Activated T-cell treated with anti-CD3 and anti-CD28 coated beads, Interleukin-2, amount 50 U/mL, for 24 hours (primary cell): ENCODE results near the gene DDX41.
A peak's percentile ranks its signal among the peaks of the same experiment; 100 is the strongest.

Experiments used
- DNase-seq: peaks from one replicate; pipeline ENCODE4 v3.0.0-alpha.2; 2020
- H3K27ac Mint-ChIP-seq: 2 replicates; pipeline ENCODE4 v1.8.0; 2020; ENCODE audit warnings: mild to moderate bottlenecking, mixed read lengths
- H3K27me3 Mint-ChIP-seq: 2 replicates; pipeline ENCODE4 v1.8.0; 2020; ENCODE audit warnings: mixed read lengths
- H3K36me3 Mint-ChIP-seq: 2 replicates; pipeline ENCODE4 v1.8.0; 2020; ENCODE audit warnings: low read depth, mixed read lengths
- H3K4me1 Mint-ChIP-seq: 2 replicates; pipeline ENCODE4 v1.8.0; 2020; ENCODE audit warnings: low read depth, mixed read lengths
- H3K4me3 Mint-ChIP-seq: 2 replicates; pipeline ENCODE4 v1.8.0; 2020; ENCODE audit warnings: mild to moderate bottlenecking, moderate library complexity, mixed read lengths
- H3K9me3 Mint-ChIP-seq: 2 replicates; pipeline ENCODE4 v1.8.0; 2020; ENCODE audit warnings: mixed read lengths

The DDX41 gene

DNA sequence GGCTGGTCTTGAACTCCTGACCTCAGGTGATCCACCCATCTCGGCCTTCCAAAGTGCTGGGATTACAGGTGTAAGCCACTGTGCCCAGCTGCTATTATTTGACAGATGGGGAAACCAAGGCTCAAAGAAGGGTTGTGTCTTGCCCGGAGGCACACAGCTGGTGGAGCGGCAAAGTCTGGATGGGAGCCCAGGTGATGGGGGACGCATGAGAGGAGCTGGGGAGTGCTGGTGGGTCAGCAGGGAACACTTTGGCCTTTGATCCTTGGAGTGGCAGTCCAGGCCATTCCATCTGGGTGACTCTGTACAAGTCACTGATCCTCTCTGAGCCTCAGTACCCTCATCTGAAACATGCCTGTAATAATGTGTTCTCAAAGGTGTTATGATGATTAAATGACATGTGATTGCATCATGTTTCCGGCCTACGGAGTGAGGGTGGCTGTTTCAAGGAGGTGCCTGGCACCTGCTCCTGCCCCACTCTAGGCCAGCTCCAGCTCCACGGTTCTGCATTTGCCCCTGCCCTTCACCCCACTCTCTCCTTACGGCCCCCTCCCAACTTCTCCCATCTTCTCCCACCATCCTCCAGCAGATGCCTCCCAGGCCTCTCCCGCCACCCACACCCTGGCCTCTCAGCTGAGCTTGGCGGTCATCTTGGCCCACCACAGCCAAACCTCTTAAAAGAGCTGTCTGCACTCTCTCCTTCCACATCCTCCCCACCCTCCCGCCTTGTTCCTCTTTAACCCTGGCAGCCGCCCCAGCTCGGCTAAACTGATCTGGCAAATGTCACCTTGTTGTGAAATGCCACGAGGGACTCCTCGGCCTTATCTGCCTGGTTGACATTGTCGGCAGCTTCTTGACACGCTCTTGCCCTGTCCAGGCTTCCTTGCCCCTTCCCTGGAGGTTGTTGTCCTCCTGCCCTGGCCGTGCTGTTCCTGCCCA, 37.8 kb downstream of the DDX41 start:
- peak; percentile 63 for DNase-seq
- Mint-ChIP-seq H3K27me3 (peaks cover 3% of the 10 kb centered on the region), H3K4me3 (peak overlapping the region; percentile 26), H3K9me3 (no peaks in the 10 kb centered on the region), H3K27ac (peak overlapping the region; percentile 96), H3K36me3 (peaks cover 9% of the 10 kb centered on the region), H3K4me1 (peaks cover 52% of the 10 kb centered on the region)

DNA sequence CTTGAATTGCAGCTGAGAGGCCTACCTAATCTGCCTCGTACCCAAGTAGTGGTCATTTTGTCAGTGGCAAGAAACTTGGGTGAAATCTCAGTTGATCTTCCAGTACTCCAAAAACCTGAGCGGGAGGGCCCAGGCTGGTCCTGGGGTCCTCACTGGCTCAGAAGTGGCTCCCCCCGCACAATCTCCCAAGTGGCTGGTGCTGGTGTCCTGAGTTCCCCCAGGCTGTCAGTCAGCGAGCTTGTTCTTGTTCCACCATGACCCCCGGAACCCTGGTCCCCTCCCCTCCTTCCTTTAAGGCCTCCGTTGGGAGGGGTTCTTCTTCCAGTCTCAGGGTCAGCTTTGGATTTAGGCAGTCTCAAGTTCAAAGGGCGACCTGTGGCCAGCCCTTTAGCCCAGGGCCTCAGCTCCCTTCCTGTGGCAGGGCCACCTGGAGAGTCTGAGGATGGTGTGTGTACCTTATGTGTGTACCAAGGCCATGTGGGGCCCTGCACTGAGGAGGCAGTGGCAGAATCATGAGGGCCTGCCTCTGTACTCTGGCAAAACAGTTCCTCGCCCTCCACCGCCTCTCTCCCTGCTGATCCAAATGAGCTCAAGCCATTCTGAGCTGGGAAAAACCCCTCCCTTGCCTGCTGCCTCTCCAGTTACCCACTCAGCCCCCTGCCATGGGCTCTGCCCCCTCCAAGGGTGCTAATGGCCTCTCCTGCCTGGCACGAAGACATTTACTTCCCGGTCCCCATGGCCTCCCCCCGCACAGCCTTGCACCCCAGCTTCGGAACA, 38.9 kb downstream of the DDX41 start:
- Mint-ChIP-seq H3K27ac (peak overlapping the region; percentile 96), H3K36me3 (peaks cover 4% of the 10 kb centered on the region), H3K27me3 (peaks cover 5% of the 10 kb centered on the region)

GRCh38 chr5:177476531-177477233, 40.1 kb downstream of the DDX41 start:
- H3K36me3 Mint-ChIP-seq, result peaks cover 8% of the 10 kb centered on the region
- H3K27ac Mint-ChIP-seq, result peak overlapping the region; percentile 57
- peaks cover 59% of the 10 kb centered on the region for H3K4me1 Mint-ChIP-seq
- no peaks in the 10 kb centered on the region for H3K9me3 Mint-ChIP-seq
- no peak overlapping the region for H3K4me3 Mint-ChIP-seq
- DNase-seq, result no peak
- peaks cover 5% of the 10 kb centered on the region for H3K27me3 Mint-ChIP-seq

More for the DNA sequence above, 38.9 kb downstream of the DDX41 start:
- no peaks in the 10 kb centered on the region for H3K9me3 Mint-ChIP-seq
- DNase-seq, result no peak
- no peak overlapping the region for H3K4me3 Mint-ChIP-seq
- peaks cover 54% of the 10 kb centered on the region for H3K4me1 Mint-ChIP-seq

DNA sequence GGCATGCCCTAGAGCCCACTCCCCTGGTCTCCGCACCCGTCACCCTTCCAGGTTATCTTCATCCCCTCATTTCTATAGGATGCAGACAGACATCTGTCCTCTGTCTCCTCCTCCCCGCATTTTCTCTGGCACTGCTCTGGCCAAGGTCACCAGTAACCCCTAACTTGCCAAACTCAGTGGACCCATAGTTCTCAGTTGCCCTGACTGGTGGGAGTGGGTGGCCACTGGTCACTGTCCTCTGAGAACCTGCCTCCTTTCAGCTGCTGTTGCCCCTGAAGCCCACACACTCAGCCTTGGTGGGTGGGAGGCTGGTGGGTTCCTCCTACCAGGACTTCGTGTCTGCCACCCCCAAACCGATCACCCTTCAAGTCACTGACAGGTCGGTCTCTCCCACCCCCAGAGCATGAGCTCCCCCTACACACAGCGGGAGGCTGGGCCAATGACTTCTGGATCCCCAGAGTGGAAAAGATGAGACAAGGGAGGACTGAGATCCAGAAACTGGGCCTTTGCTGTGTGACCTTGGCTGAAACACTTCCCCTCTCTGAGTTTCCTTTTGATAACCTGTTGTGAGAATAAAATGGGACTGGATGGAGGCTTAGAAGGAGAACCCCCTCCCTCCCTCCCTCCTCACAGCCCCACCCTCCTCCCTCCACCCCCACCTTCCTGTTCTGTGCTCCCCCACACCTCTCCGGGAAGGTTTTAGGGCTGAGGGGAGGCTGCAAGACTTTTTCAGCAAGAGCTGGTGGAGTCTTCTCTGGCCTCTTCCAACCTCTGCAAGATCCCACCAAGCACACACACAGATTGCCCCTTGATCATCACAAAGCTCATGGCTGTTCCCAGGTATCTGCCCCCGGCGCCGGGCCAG, 41.0 kb downstream of the DDX41 start:
- H3K4me1 Mint-ChIP-seq, result peaks cover 66% of the 10 kb centered on the region
- DNase-seq, result no peak

DNA sequence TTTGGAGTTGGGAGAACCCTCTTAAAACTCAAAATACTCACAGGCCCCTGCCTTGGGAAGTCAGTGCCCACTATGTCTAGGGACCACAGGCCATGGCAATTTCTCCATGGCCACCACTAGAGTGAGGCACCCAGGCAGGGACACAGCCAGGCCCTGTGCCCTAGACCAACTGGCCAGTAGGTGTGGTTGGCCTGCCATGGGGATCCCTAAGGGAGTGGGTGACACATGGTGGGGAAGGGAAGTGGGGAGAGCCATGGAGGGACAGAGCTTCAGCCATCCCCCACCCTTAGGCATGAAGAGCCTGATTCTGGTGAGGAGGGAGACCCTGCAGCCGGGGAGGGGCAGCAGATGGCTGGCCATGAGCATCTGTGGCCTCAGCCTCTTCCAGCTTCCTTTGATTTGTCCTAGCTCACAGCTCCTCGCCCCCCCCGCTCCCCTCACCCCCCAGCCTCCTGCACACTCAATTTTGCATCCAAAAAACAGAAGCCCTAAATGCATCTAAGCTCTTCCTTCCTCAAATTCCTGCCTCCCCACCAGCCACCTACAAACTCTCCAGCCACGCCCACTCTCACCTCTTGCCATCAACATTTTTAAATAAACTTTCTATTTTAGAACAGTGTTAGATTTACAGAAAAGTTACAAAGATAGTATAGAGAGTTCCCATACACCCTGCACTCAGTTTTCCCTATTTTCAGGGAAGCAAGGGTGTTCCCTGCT, 41.8 kb downstream of the DDX41 start:
- peak overlapping the region; percentile 72 for H3K4me3 Mint-ChIP-seq
- no peaks in the 10 kb centered on the region for H3K9me3 Mint-ChIP-seq
- H3K4me1 Mint-ChIP-seq, result peaks cover 69% of the 10 kb centered on the region
- DNase-seq, result no peak
- H3K27ac Mint-ChIP-seq, result peak overlapping the region; percentile 62
- H3K36me3 Mint-ChIP-seq, result peaks cover 16% of the 10 kb centered on the region
- H3K27me3 Mint-ChIP-seq, result peaks cover 5% of the 10 kb centered on the region

More for the DNA sequence above, 41.0 kb downstream of the DDX41 start:
- Mint-ChIP-seq H3K27ac (peak overlapping the region; percentile 62), H3K27me3 (peaks cover 5% of the 10 kb centered on the region), H3K4me3 (peak overlapping the region; percentile 5), H3K36me3 (peaks cover 10% of the 10 kb centered on the region), H3K9me3 (no peaks in the 10 kb centered on the region)

GRCh38 chr5:177474002-177474476, 42.7 kb downstream of the DDX41 start:
- peaks cover 60% of the 10 kb centered on the region for H3K4me1 Mint-ChIP-seq
- no peak for DNase-seq
- H3K36me3 Mint-ChIP-seq, result peaks cover 20% of the 10 kb centered on the region
- H3K4me3 Mint-ChIP-seq, result peak overlapping the region; percentile 72
- H3K27ac Mint-ChIP-seq, result peak overlapping the region; percentile 50
- peaks cover 5% of the 10 kb centered on the region for H3K27me3 Mint-ChIP-seq
- H3K9me3 Mint-ChIP-seq, result no peaks in the 10 kb centered on the region

- no peaks in the 10 kb centered on the region for H3K9me3 Mint-ChIP-seq
- peaks cover 5% of the 10 kb centered on the region for H3K27me3 Mint-ChIP-seq
- H3K27ac Mint-ChIP-seq, result peak within 1 kb of the TSS; percentile 82
- DNase-seq, result no peak
- H3K4me3 Mint-ChIP-seq, result peak within 1 kb of the TSS; percentile 78
- H3K36me3 Mint-ChIP-seq, result peaks cover 20% of the 10 kb centered on the region
- peaks cover 54% of the 10 kb centered on the region for H3K4me1 Mint-ChIP-seq
Measured at GRCh38 chr5:177473443-177474001, 43.2 kb downstream of the DDX41 start, which contains the start of gene DBN1. TSS of gene DBN1 (minus strand) at chr5:177473634. CDS start at chr5:177473521, 113 bp downstream.

GRCh38 chr5:177472460-177473442, 44.0 kb downstream of the DDX41 start:
- Mint-ChIP-seq H3K4me1 (peaks cover 48% of the 10 kb centered on the region), H3K36me3 (peaks cover 25% of the 10 kb centered on the region), H3K4me3 (peak overlapping the region; percentile 78), H3K27ac (peak overlapping the region; percentile 82), H3K27me3 (peaks cover 5% of the 10 kb centered on the region), H3K9me3 (no peaks in the 10 kb centered on the region)
- peak; percentile 80 for DNase-seq

DNA sequence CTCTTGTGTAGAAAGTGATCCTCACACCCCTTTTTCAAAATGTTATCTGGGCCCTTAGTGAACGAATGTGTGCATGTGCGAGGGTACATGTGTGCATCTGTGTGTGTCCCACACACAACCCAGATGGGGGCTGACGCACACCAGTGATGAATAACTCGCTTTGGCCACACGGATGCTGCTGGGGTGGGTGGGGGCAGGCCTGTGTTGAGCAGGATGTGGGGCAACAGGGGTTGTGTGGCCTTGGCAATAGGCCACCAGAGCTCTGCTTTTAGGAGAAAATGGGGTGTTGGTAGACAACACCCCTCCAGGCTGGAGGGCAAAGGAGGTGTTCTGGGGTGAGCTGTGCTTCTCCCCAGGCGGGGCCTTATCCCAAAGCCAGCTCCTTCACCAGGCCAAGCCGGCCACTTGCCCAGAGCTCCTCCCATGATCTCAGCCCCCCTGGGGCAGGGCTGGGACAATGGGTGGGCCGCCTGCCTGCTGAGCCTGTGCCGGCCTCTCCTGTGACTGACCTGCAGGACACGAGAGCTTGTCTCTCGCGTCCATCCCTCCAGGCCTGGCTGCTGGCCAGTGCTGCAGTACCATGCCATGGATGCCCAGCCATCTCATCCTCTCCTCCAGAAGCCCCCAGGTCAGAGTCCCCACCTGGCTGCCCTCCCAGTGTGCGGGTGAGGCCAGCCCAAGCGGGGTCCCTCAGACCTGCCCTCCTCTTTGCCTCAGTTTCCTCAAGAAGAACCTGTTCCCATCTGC, 45.0 kb downstream of the DDX41 start:
- Mint-ChIP-seq H3K36me3 (peaks cover 33% of the 10 kb centered on the region), H3K27me3 (peaks cover 5% of the 10 kb centered on the region), H3K4me1 (peaks cover 45% of the 10 kb centered on the region), H3K27ac (peak overlapping the region; percentile 84), H3K4me3 (peak overlapping the region; percentile 78), H3K9me3 (no peaks in the 10 kb centered on the region)
- no peak for DNase-seq

DNA sequence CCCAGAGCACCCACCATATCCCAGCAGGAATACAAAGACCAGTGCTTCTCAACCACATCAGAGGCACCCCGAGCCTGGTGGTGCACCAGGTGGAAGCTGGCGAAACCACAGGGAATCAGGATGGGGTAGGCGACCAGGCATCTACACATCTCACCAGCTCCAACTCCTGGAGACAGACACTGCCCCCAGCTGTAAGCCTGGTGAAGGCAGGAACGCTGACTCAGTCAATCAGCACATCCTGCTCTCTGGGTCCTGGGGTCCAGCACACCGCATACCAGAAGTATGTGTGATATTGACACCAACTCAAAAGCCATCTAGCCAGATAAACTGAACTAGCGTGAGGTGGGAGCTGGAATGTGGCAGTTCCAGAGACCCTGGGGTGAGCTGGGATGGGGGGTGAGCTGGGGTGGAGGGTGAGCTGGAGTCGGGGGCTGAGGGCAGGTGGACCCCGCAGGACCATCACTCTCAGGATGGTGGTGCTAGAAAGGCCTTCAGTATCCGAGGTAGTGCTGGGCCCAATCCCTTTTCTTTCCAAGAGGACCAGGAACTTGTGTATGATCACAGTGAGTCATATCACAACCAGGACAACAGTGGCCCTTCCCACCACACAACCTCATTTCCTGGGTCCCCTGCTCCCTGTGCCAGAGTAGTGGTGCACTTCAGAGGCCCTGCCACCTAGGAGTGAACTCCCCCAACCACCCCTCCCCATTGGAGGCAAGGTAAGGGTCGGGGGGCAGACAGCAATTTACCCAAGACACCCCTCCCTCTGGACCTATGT, 45.8 kb downstream of the DDX41 start:
- H3K4me1 Mint-ChIP-seq, result peaks cover 37% of the 10 kb centered on the region
- H3K4me3 Mint-ChIP-seq, result peak overlapping the region; percentile 78
- peaks cover 5% of the 10 kb centered on the region for H3K27me3 Mint-ChIP-seq
- DNase-seq, result no peak
- no peaks in the 10 kb centered on the region for H3K9me3 Mint-ChIP-seq
- peak overlapping the region; percentile 84 for H3K27ac Mint-ChIP-seq
- peaks cover 41% of the 10 kb centered on the region for H3K36me3 Mint-ChIP-seq
